H9 (cell line): ENCODE measurements around the gene RNGTT. TPM values are rescaled to one million over a fixed set of nuclear protein-coding genes. Genes with fewer than 3 reads are reported as not detected.

Experiments used
- DNase-seq: peaks from one replicate; pipeline ENCODE4 v3.0.0-alpha.2; 2017
- H2AFZ ChIP-seq: one replicate; pipeline ENCODE4 v1.6.1; 2013; ENCODE audit warnings: mild to moderate bottlenecking, low read length, control low read depth, moderate library complexity
- H2AK5ac ChIP-seq: 2 replicates; pipeline ENCODE4 v1.6.1; 2013; ENCODE audit warnings: low read length, control low read depth, mixed read lengths; ENCODE audit not compliant: insufficient read length
- H2BK120ac ChIP-seq: one replicate; pipeline ENCODE4 v1.6.1; 2013; ENCODE audit warnings: low read depth, mild to moderate bottlenecking, low read length, control low read depth, inconsistent platforms; ENCODE audit not compliant: poor library complexity, severe bottlenecking
- H2BK12ac ChIP-seq: 2 replicates; pipeline ENCODE4 v1.6.1; 2013; ENCODE audit warnings: low read length, control low read depth, mixed read lengths, low read depth; ENCODE audit not compliant: insufficient read length
- H2BK15ac ChIP-seq: 2 replicates; pipeline ENCODE4 v1.6.1; 2013; ENCODE audit warnings: low read depth, low read length, control low read depth
- H2BK20ac ChIP-seq: one replicate; pipeline ENCODE4 v1.6.1; 2013; ENCODE audit warnings: low read depth, mild to moderate bottlenecking, low read length, control low read depth, inconsistent platforms; ENCODE audit not compliant: poor library complexity, severe bottlenecking
- H2BK5ac ChIP-seq: 2 replicates; pipeline ENCODE4 v1.6.1; 2013; ENCODE audit warnings: low read length, control low read depth, mixed read lengths; ENCODE audit not compliant: insufficient read length
- H3K14ac ChIP-seq: 2 replicates; pipeline ENCODE4 v1.6.1; 2013; ENCODE audit warnings: low read length, control low read depth; ENCODE audit not compliant: insufficient read depth
- H3K18ac ChIP-seq: 2 replicates; pipeline ENCODE4 v1.6.1; 2013; ENCODE audit warnings: low read depth, mild to moderate bottlenecking, mixed read lengths, low read length, control low read depth; ENCODE audit not compliant: insufficient read length
- H3K23ac ChIP-seq: 2 replicates; pipeline ENCODE4 v1.6.1; 2013; ENCODE audit warnings: low read length, control low read depth, mixed read lengths, low read depth; ENCODE audit not compliant: insufficient read length
- H3K23me2 ChIP-seq: 2 replicates; pipeline ENCODE4 v1.6.1; 2013; ENCODE audit warnings: low read depth, mild to moderate bottlenecking, mixed read lengths, low read length, control low read depth; ENCODE audit not compliant: insufficient read length, poor library complexity, severe bottlenecking
- H3K27ac ChIP-seq: 2 replicates; pipeline ENCODE4 v1.5.1; 2013; ENCODE audit warnings: low read length, control low read depth, mixed read lengths, low read depth; ENCODE audit not compliant: insufficient read length
- H3K27me3 ChIP-seq: 2 replicates; pipeline ENCODE4 v1.6.1; 2013; ENCODE audit warnings: low read length, control low read depth, inconsistent platforms; ENCODE audit not compliant: insufficient read depth
- H3K4ac ChIP-seq: 2 replicates; pipeline ENCODE4 v1.6.1; 2013; ENCODE audit warnings: low read depth, mild to moderate bottlenecking, control low read depth, inconsistent platforms, low read length, moderate library complexity
- H3K4me1 ChIP-seq: 2 replicates; pipeline ENCODE4 v1.6.1; 2013; ENCODE audit warnings: low read length, control low read depth, inconsistent platforms; ENCODE audit not compliant: insufficient read depth
- H3K4me2 ChIP-seq: 2 replicates; pipeline ENCODE4 v1.6.1; 2013; ENCODE audit warnings: low read length, control low read depth, mixed read lengths; ENCODE audit not compliant: insufficient read length, insufficient read depth
- H3K56ac ChIP-seq: 2 replicates; pipeline ENCODE4 v1.6.1; 2013; ENCODE audit warnings: low read depth, mild to moderate bottlenecking, mixed read lengths, low read length, control low read depth; ENCODE audit not compliant: insufficient read length
- H3K79me1 ChIP-seq: 2 replicates; pipeline ENCODE4 v1.6.1; 2013; ENCODE audit warnings: low read depth, mild to moderate bottlenecking, moderate library complexity, low read length, control low read depth, inconsistent platforms; ENCODE audit not compliant: insufficient read depth, poor library complexity, severe bottlenecking
- H3K79me2 ChIP-seq: 2 replicates; pipeline ENCODE4 v1.6.1; 2013; ENCODE audit warnings: low read length, control low read depth, inconsistent platforms; ENCODE audit not compliant: insufficient read depth
- H3K9ac ChIP-seq: 2 replicates; pipeline ENCODE4 v1.6.1; 2013; ENCODE audit warnings: low read length, control low read depth, mixed read lengths; ENCODE audit not compliant: insufficient read length; ENCODE audit errors: extremely low read depth
- H3K9me3 ChIP-seq: one replicate; pipeline ENCODE4 v1.6.1; 2013; ENCODE audit warnings: low read depth, low read length, inconsistent platforms; ENCODE audit not compliant: control insufficient read depth
- H3T11ph ChIP-seq: one replicate; pipeline ENCODE4 v1.6.1; 2013; ENCODE audit warnings: mild to moderate bottlenecking, low read length, control low read depth, inconsistent platforms
- H4K20me1 ChIP-seq: one replicate; pipeline ENCODE4 v1.6.1; 2013; ENCODE audit not compliant: control insufficient read depth, insufficient read length, insufficient read depth
- H4K5ac ChIP-seq: 2 replicates; pipeline ENCODE4 v1.6.1; 2013; ENCODE audit warnings: low read depth, mild to moderate bottlenecking, mixed read lengths, low read length, control low read depth; ENCODE audit not compliant: insufficient read length
- H4K8ac ChIP-seq: replicated peaks from 2 replicates; pipeline ENCODE4 v1.6.1; 2013; ENCODE audit warnings: low read length, control low read depth, mixed read lengths, low read depth; ENCODE audit not compliant: insufficient read length
- H4K91ac ChIP-seq: 2 replicates; pipeline ENCODE4 v1.6.1; 2013; ENCODE audit warnings: low read depth, mild to moderate bottlenecking, moderate library complexity, mixed read lengths, low read length, control low read depth; ENCODE audit not compliant: insufficient read length
- H3K27ac Mint-ChIP-seq, 3 experiments: 2 replicates in 2 of 3; 3 replicates in 1 of 3; pipeline ENCODE4 v1.8.0; 2020 to 2021; ENCODE audit warnings: mixed read lengths in 3 of 3, mild to moderate bottlenecking in 1 of 3, moderate library complexity in 1 of 3
- H3K27me3 Mint-ChIP-seq: 2 replicates; pipeline ENCODE4 v1.8.0; 2021; ENCODE audit warnings: low read depth, mild to moderate bottlenecking, moderate library complexity, mixed read lengths
- H3K36me3 Mint-ChIP-seq, 3 experiments: 2 replicates in 2 of 3; 3 replicates in 1 of 3; pipeline ENCODE4 v1.8.0; 2020 to 2021; ENCODE audit warnings: low read depth in 3 of 3, mixed read lengths in 3 of 3; ENCODE audit not compliant: insufficient read depth in 1 of 3
- H3K4me1 Mint-ChIP-seq, 2 experiments: 2 replicates each; pipeline ENCODE4 v1.8.0; 2020; ENCODE audit warnings: mixed read lengths in 2 of 2
- H3K4me3 Mint-ChIP-seq, 2 experiments: 2 replicates in 1 of 2; 3 replicates in 1 of 2; pipeline ENCODE4 v1.8.0; 2020 to 2021; ENCODE audit warnings: mild to moderate bottlenecking in 2 of 2, mixed read lengths in 2 of 2, moderate library complexity in 1 of 2
- H3K9me3 Mint-ChIP-seq, 2 experiments: 2 replicates in 1 of 2; 3 replicates in 1 of 2; pipeline ENCODE4 v1.8.0; 2020; ENCODE audit warnings: mild to moderate bottlenecking in 2 of 2, mixed read lengths in 2 of 2, moderate library complexity in 1 of 2
- WGBS: extraction: QIAGEN DNeasy Blood & Tissue Kit; methylation state at CpG from one replicate; pipeline ENCODE4 v1.1.7; 2013; ENCODE audit warnings: missing lambda C conversion rate, low lambda C conversion rate, mixed read lengths; ENCODE audit not compliant: insufficient read length; ENCODE audit errors: extremely low coverage; 5-methylcytosine and 5-hydroxymethylcytosine counted together
- total RNA-seq: library from RNA; stranded (reverse); gene quantifications from 2 replicates; pipeline ENCODE4 v1.2.1, GENCODE V29; 2021
- TF ChIP-seq, protein P1 (sequence below): fragments of 200-600 bp; sonication (generic); conservative IDR thresholded peaks from 3 replicates; pipeline ENCODE4 v1.8.0; 2021; ENCODE audit warnings: antibody characterized with exemption, mild to moderate bottlenecking

Gene RNGTT
- total RNA-seq, 1 experiment from 2014 or later: 20.5 TPM

DNA sequence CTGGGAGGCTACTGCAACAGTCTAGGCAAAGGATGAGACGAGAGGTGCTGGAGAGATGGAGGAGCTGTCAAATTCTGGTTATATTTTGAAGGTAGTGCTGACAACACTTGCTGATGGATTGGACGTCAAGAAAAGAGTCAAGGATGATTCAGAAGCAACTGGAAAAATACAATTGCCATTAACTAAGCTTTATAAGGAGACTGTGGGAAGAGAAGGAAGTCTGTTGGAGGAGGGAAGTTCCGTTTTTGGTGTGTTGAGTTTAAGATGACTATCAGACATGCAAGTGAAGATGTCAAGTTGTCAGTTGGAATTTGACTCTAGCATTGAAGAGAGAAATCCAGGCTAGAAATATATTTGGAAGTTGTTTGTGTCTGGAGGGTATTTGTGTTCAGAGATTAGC lies 358.1 kb downstream of the RNGTT start:
- Histone ChIP-seq H3K4ac (no peak overlapping the region), H4K8ac (no peak overlapping the region), H3K18ac (no peak overlapping the region), H3K27ac (no peak overlapping the region), H3K9ac (no peak overlapping the region), H2BK120ac (no peak overlapping the region), H3K9me3 (no peaks in the 10 kb centered on the region), H3K56ac (no peak overlapping the region), H2AK5ac (no peak overlapping the region), H3K79me2 (no peaks in the 10 kb centered on the region), H4K91ac (no peak overlapping the region), H3K23ac (no peak overlapping the region), H3K79me1 (no peaks in the 10 kb centered on the region), H4K20me1 (no peaks in the 10 kb centered on the region), H2BK12ac (no peak overlapping the region), H3K14ac (no peak overlapping the region), H3T11ph (no peak overlapping the region), H3K4me2 (no peak overlapping the region), H4K5ac (no peak overlapping the region), H3K23me2 (no peaks in the 10 kb centered on the region), H2BK15ac (no peak overlapping the region), H3K4me1 (no peaks in the 10 kb centered on the region), H3K27me3 (no peaks in the 10 kb centered on the region), H2AFZ (no peak overlapping the region), H2BK5ac (no peak overlapping the region), H2BK20ac (no peak overlapping the region)
- no peaks in the 10 kb centered on the region for H3K27me3 Mint-ChIP-seq
- TF ChIP-seq, protein P1, sequence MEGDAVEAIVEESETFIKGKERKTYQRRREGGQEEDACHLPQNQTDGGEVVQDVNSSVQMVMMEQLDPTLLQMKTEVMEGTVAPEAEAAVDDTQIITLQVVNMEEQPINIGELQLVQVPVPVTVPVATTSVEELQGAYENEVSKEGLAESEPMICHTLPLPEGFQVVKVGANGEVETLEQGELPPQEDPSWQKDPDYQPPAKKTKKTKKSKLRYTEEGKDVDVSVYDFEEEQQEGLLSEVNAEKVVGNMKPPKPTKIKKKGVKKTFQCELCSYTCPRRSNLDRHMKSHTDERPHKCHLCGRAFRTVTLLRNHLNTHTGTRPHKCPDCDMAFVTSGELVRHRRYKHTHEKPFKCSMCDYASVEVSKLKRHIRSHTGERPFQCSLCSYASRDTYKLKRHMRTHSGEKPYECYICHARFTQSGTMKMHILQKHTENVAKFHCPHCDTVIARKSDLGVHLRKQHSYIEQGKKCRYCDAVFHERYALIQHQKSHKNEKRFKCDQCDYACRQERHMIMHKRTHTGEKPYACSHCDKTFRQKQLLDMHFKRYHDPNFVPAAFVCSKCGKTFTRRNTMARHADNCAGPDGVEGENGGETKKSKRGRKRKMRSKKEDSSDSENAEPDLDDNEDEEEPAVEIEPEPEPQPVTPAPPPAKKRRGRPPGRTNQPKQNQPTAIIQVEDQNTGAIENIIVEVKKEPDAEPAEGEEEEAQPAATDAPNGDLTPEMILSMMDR: no peak
- DNase-seq: no peak
- peaks cover 0 to 2% (median 0%) of the 10 kb centered on the region in 3 experiments; a peak in 2 of 7 replicates for H3K36me3 Mint-ChIP-seq
- no CpG with 5 or more reads among the region's 3 CpGs for WGBS
- H3K4me1 Mint-ChIP-seq: no peaks in the 10 kb centered on the region
- no peak overlapping the region for H3K27ac Mint-ChIP-seq
- peaks cover 0 to 3% of the 10 kb centered on the region in 2 experiments; a peak in 2 of 5 replicates for H3K9me3 Mint-ChIP-seq
- no peak overlapping the region for H3K4me3 Mint-ChIP-seq
